Panc1 (cell line): Measurements from ENCODE around the gene ACSM3.

Experiments used
- POLR2AphosphoS5 ChIP-seq: IDR thresholded peaks from 2 replicates; pipeline ENCODE4 v1.6.1; 2012; ENCODE audit warnings: mild to moderate bottlenecking, low read depth, low read length, moderate library complexity
- SIN3A ChIP-seq: IDR thresholded peaks from 2 replicates; pipeline ENCODE4 v1.6.1; 2012; ENCODE audit warnings: low read depth, mild to moderate bottlenecking, low read length, moderate library complexity, borderline replicate concordance; ENCODE audit not compliant: insufficient read depth
- TCF7L2 ChIP-seq: IDR thresholded peaks from 2 replicates; pipeline ENCODE4 v1.6.1; 2011; ENCODE audit warnings: mild to moderate bottlenecking, low read depth, low read length, inconsistent platforms
- TF ChIP-seq, protein P1 (sequence below): fragments of 450-650 bp; IDR thresholded peaks from 2 replicates; pipeline ENCODE4 v1.5.1; 2017; ENCODE audit warnings: mild to moderate bottlenecking
- TF ChIP-seq, protein P2 (sequence below), 2 experiments: IDR thresholded peaks; 2 replicates each; pipeline ENCODE4 v1.6.1; 2011 to 2012; ENCODE audit warnings: low read depth in 2 of 2, control low read depth in 1 of 2, low read length in 1 of 2, mild to moderate bottlenecking in 1 of 2, moderate library complexity in 1 of 2; ENCODE audit not compliant: insufficient read depth in 1 of 2

DNA sequence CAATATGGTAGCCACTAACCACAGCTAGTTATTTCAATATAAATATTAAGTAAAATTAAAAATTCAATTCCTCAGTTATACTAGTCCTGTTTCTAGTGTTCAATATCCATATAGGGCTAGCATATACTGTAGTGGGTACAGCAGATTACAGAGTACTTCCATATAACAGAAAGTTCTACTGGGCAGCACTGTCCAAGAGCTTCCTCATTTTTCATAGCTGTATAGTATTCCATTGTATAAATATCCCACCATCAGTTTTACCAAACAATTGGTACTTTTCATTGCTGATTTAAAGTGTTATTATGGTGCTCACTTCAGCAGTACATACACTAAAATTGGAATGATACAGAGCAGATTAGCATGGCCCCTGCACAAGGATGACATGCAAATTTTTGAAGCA is 20.4 kb downstream of the ACSM3 start:
- TF ChIP-seq, protein P1, sequence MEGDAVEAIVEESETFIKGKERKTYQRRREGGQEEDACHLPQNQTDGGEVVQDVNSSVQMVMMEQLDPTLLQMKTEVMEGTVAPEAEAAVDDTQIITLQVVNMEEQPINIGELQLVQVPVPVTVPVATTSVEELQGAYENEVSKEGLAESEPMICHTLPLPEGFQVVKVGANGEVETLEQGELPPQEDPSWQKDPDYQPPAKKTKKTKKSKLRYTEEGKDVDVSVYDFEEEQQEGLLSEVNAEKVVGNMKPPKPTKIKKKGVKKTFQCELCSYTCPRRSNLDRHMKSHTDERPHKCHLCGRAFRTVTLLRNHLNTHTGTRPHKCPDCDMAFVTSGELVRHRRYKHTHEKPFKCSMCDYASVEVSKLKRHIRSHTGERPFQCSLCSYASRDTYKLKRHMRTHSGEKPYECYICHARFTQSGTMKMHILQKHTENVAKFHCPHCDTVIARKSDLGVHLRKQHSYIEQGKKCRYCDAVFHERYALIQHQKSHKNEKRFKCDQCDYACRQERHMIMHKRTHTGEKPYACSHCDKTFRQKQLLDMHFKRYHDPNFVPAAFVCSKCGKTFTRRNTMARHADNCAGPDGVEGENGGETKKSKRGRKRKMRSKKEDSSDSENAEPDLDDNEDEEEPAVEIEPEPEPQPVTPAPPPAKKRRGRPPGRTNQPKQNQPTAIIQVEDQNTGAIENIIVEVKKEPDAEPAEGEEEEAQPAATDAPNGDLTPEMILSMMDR = no peak
- TF ChIP-seq TCF7L2 (no peak), POLR2AphosphoS5 (no peak), SIN3A (no peak)
- TF ChIP-seq, protein P2, sequence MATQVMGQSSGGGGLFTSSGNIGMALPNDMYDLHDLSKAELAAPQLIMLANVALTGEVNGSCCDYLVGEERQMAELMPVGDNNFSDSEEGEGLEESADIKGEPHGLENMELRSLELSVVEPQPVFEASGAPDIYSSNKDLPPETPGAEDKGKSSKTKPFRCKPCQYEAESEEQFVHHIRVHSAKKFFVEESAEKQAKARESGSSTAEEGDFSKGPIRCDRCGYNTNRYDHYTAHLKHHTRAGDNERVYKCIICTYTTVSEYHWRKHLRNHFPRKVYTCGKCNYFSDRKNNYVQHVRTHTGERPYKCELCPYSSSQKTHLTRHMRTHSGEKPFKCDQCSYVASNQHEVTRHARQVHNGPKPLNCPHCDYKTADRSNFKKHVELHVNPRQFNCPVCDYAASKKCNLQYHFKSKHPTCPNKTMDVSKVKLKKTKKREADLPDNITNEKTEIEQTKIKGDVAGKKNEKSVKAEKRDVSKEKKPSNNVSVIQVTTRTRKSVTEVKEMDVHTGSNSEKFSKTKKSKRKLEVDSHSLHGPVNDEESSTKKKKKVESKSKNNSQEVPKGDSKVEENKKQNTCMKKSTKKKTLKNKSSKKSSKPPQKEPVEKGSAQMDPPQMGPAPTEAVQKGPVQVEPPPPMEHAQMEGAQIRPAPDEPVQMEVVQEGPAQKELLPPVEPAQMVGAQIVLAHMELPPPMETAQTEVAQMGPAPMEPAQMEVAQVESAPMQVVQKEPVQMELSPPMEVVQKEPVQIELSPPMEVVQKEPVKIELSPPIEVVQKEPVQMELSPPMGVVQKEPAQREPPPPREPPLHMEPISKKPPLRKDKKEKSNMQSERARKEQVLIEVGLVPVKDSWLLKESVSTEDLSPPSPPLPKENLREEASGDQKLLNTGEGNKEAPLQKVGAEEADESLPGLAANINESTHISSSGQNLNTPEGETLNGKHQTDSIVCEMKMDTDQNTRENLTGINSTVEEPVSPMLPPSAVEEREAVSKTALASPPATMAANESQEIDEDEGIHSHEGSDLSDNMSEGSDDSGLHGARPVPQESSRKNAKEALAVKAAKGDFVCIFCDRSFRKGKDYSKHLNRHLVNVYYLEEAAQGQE (IDR thresholded peaks at IDR 0.05; ENCODE audit: insufficient read depth in 1 of 2, low read depth in 2 of 2, low read length in 1 of 2) = no peak
